H54 (cell line): Measurements from ENCODE around the gene RYK.

Experiments
- DNase-seq: peaks from one replicate; pipeline ENCODE4 v3.0.0; 2011; ENCODE audit warnings: low spot score, mixed read lengths; ENCODE audit not compliant: insufficient read length
- FAIRE-seq: peaks from 3 replicates; lab custom pipeline; 2011; peaks lifted over from hg19 to GRCh38; lab: Jason Lieb, UNC
- POLR2A ChIP-seq: IDR thresholded peaks from 2 replicates; pipeline ENCODE4 v1.6.1; 2011; ENCODE audit warnings: low read depth, mild to moderate bottlenecking, low read length

Gene RYK

GRCh38 chr3:134250717-134251220 lies at the start of gene RYK:
Gene RYK, minus strand, starts transcription at chr3:134250859. Its CDS starts 205 bp downstream, at chr3:134250654.
- FAIRE-seq (peak; percentile 36), DNase-seq (peak; percentile 81)
- peak; percentile 63 for TF ChIP-seq POLR2A

GRCh38 chr3:134299888-134300206 lies 49.2 kb upstream of the RYK start:
- FAIRE-seq = no peak
- DNase-seq = no peak
- no peak for TF ChIP-seq POLR2A

GRCh38 chr3:134299185-134299887 lies 48.7 kb upstream of the RYK start:
- peak; percentile 73 for FAIRE-seq
- no peak for TF ChIP-seq POLR2A
- DNase-seq = no peak

GRCh38 chr3:134298249-134298648 lies 47.6 kb upstream of the RYK start:
- no peak for DNase-seq
- TF ChIP-seq POLR2A = no peak
- FAIRE-seq = no peak

GRCh38 chr3:134296616-134297015 lies 46.0 kb upstream of the RYK start:
- no peak for FAIRE-seq
- no peak for TF ChIP-seq POLR2A
- no peak for DNase-seq

GRCh38 chr3:134295930-134296329 lies 45.3 kb upstream of the RYK start:
- no peak for TF ChIP-seq POLR2A
- FAIRE-seq = no peak
- DNase-seq = no peak

- FAIRE-seq (no peak), DNase-seq (no peak)
- TF ChIP-seq POLR2A = no peak
Observed at GRCh38 chr3:134294302-134295280, 43.9 kb upstream of the RYK start.

- DNase-seq (no peak), FAIRE-seq (no peak)
- TF ChIP-seq POLR2A = no peak
Observed at GRCh38 chr3:134291319-134292254, 40.9 kb upstream of the RYK start.

DNA sequence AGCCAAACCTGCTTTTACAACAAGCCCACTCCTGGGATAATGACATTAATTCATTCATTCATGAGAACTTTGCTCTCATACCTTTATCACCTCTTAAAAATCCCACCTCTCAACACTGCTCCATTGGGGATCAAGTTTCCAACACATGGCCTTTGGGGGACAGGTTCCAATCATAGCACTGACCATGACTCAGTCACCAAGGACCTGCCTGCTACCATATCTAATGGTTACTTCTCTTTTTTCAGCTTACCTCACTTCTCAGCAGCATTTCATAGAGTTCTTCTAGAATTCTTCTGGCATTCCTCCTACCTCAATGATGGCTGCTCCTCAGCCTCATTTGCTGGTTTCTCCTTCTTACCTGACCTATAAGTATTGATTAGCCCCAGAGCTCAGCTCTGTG lies 36.9 kb upstream of the RYK start:
- DNase-seq = no peak
- TF ChIP-seq POLR2A = no peak
- FAIRE-seq = no peak

- FAIRE-seq = no peak
- TF ChIP-seq POLR2A = no peak
- DNase-seq = no peak
Observed at GRCh38 chr3:134284438-134284837, 33.8 kb upstream of the RYK start.

DNA sequence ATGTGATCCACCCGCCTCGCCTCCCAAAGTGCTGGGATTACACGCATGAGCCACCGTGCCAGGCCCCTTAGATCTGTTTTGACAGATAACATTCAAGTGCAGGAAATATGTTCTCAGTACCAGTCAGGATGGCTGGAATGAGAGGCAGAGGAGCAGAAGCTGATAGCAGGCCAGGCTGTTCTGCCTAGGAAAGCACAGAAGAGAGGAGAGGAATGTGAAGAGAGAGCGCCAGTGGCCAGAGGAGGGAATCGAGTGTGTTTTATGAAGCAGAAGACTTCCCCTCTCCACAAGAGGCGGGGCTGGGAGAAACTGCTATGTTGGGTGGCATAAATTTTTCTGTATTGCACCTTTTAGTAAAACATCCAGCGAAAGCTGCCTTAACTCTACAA lies 32.0 kb upstream of the RYK start:
- FAIRE-seq (no peak), DNase-seq (no peak)
- TF ChIP-seq POLR2A = no peak

DNA sequence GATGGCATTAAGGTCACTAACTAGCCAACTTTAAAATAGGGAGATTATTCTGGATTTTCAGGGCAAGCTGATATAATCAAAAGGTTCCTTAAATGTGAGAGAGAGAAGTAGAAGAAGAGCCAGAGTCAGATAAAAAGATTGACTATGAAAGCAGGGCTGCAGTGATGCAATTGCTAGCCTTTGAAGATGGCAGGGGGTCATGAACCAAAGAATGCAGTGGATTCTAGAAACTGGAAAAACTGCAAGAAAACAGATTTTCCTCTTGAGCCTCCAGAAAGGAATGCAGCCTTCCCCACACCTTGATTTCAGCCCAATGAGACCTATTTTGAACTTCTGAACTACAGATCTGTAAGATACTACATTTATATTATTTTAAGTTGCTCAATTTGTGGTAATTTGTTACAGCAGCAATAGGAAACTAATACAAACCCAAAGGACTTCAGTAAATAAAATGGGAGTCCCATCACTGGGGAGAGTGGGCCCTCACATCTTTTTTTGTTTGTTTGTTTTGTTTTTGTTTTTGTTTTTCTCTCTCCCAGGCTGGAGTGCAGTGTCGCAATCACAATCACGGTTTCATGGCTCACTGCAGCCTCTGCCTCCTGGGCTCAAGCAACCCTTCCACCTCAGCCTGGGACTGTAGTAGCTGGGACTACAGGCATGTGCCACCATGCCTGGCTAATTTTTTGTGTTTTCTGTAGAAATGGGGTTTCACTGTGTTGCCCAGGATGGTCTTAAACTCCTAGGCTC lies 31.4 kb upstream of the RYK start:
- DNase-seq (no peak), FAIRE-seq (no peak)
- no peak for TF ChIP-seq POLR2A

GRCh38 chr3:134279466-134279865 lies 28.8 kb upstream of the RYK start:
- DNase-seq (no peak), FAIRE-seq (no peak)
- TF ChIP-seq POLR2A = no peak
